H1 (cell line): ENCODE data around the gene C2orf81. TPM values are rescaled to one million over a fixed set of nuclear protein-coding genes. Genes with fewer than 3 reads are reported as not detected.

ENCODE experiments used
- CTCF ChIA-PET: fragments of 300-600 bp; sonication (Branson Sonifier 250); formaldehyde crosslinking; loops from one replicate; lab custom pipeline; 2021; ENCODE audit not compliant: partially characterized antibody; lab: Charles Lee
- POLR2A ChIA-PET: fragments of 300-600 bp; sonication (Branson Sonifier 250); formaldehyde crosslinking; loops from one replicate; lab custom pipeline; 2021; ENCODE audit warnings: inconsistent platforms; ENCODE audit not compliant: partially characterized antibody; lab: Charles Lee
- DNase-seq, 2 experiments: peaks; one replicate each; pipeline versions ENCODE4 v3.0.0 to v3.0.0-alpha.2; 2010 to 2022; ENCODE audit warnings: low spot score in 2 of 2, low read depth in 1 of 2, mixed read lengths in 1 of 2
- FAIRE-seq: peaks from 2 replicates; lab custom pipeline; 2011; peaks lifted over from hg19 to GRCh38; lab: Jason Lieb, UNC
- H2AFZ ChIP-seq: 2 replicates; pipeline ENCODE4 v1.8.1; 2012; ENCODE audit warnings: low read length, inconsistent platforms
- H2AK5ac ChIP-seq: 2 replicates; pipeline ENCODE4 v1.6.1; 2013; ENCODE audit warnings: low read depth, low read length
- H2BK120ac ChIP-seq: replicated peaks from 2 replicates; pipeline ENCODE3; 2013; ENCODE audit warnings: low read depth, low read length, inconsistent platforms
- H2BK12ac ChIP-seq: 2 replicates; pipeline ENCODE4 v1.6.1; 2013; ENCODE audit warnings: low read depth, low read length
- H2BK15ac ChIP-seq: 2 replicates; pipeline ENCODE4 v1.6.1; 2013; ENCODE audit warnings: low read length
- H2BK20ac ChIP-seq: 2 replicates; pipeline ENCODE4 v1.6.1; 2013; ENCODE audit warnings: low read length
- H2BK5ac ChIP-seq: 2 replicates; pipeline ENCODE4 v1.6.1; 2013; ENCODE audit warnings: low read depth, low read length
- H3K14ac ChIP-seq: 2 replicates; pipeline ENCODE4 v1.6.1; 2013; ENCODE audit warnings: inconsistent platforms; ENCODE audit not compliant: insufficient read length
- H3K18ac ChIP-seq: 2 replicates; pipeline ENCODE4 v1.6.1; 2013; ENCODE audit warnings: low read length; ENCODE audit errors: extremely low read depth
- H3K23ac ChIP-seq: 2 replicates; pipeline ENCODE4 v1.6.1; 2013; ENCODE audit warnings: inconsistent platforms; ENCODE audit not compliant: insufficient read length
- H3K23me2 ChIP-seq: 2 replicates; pipeline ENCODE4 v1.6.1; 2013; ENCODE audit warnings: low read depth, low read length
- H3K27ac ChIP-seq: 2 replicates; pipeline ENCODE4 v1.6.1; 2011; ENCODE audit warnings: low read depth, low read length, inconsistent platforms
- H3K27me3 ChIP-seq, 4 experiments: replicated peaks in 1 of 4; 1 replicate in 1 of 4; 2 replicates in 3 of 4; pipeline versions ENCODE4 v1.6.1 to v1.8.1; 2011 to 2013; ENCODE audit warnings: low read length in 3 of 4, mild to moderate bottlenecking in 3 of 4, inconsistent platforms in 2 of 4, mixed read lengths in 2 of 4, moderate library complexity in 1 of 4; ENCODE audit not compliant: control insufficient read depth in 3 of 4, insufficient read depth in 3 of 4; ENCODE audit errors: extremely low read depth in 1 of 4
- H3K36me3 ChIP-seq, 4 experiments: 2 replicates each; pipeline versions ENCODE4 v1.6.1 to v1.8.1; 2011 to 2013; ENCODE audit warnings: mild to moderate bottlenecking in 4 of 4, low read length in 3 of 4, moderate library complexity in 2 of 4, control low read depth in 1 of 4, inconsistent platforms in 1 of 4; ENCODE audit not compliant: insufficient read depth in 4 of 4, control insufficient read depth in 2 of 4
- H3K4ac ChIP-seq: replicated peaks from 2 replicates; pipeline ENCODE3; 2013; ENCODE audit warnings: low read length, low read depth, mixed read lengths, inconsistent platforms; ENCODE audit not compliant: insufficient read length
- H3K4me1 ChIP-seq, 4 experiments: replicated peaks in 1 of 4; 1 replicate in 1 of 4; 2 replicates in 3 of 4; pipeline versions ENCODE4 v1.6.1 to v1.8.1; 2011 to 2013; ENCODE audit warnings: low read length in 3 of 4, inconsistent platforms in 2 of 4, mixed read lengths in 1 of 4; ENCODE audit not compliant: insufficient read depth in 4 of 4, control insufficient read depth in 3 of 4
- H3K4me2 ChIP-seq, 2 experiments: 2 replicates each; pipeline versions ENCODE4 v1.6.1 to v1.8.1; 2011 to 2013; ENCODE audit warnings: low read depth in 2 of 2, low read length in 2 of 2, control low read depth in 1 of 2, inconsistent platforms in 1 of 2, mild to moderate bottlenecking in 1 of 2; ENCODE audit not compliant: insufficient read depth in 1 of 2
- H3K4me3 ChIP-seq, 4 experiments: fragments of 200-600, 300-600 bp in 1 of 4; sonication (generic), shearing (Covaris generic), sonication (Bioruptor Twin) in 1 of 4; 2 replicates each; pipeline versions ENCODE4 v1.5.1 to v1.8.1; 2011 to 2016; ENCODE audit warnings: low read length in 4 of 4, low read depth in 3 of 4, control low read depth in 2 of 4, inconsistent platforms in 2 of 4, mild to moderate bottlenecking in 2 of 4, mixed read lengths in 1 of 4, moderate library complexity in 1 of 4; ENCODE audit not compliant: insufficient read depth in 2 of 4; ENCODE audit errors: extremely low read depth in 1 of 4
- H3K56ac ChIP-seq: replicated peaks from 2 replicates; pipeline ENCODE3; 2013; ENCODE audit warnings: low read depth, mild to moderate bottlenecking, mixed read lengths, low read length, inconsistent platforms; ENCODE audit not compliant: insufficient read length
- H3K79me1 ChIP-seq: 2 replicates; pipeline ENCODE4 v1.6.1; 2013; ENCODE audit warnings: low read depth, low read length, control low read depth
- H3K79me2 ChIP-seq, 2 experiments: 2 replicates each; pipeline versions ENCODE4 v1.6.1 to v1.8.1; 2012 to 2013; ENCODE audit warnings: low read length in 2 of 2, mild to moderate bottlenecking in 2 of 2, inconsistent platforms in 1 of 2; ENCODE audit not compliant: insufficient read depth in 2 of 2, control insufficient read depth in 1 of 2
- H3K9ac ChIP-seq, 4 experiments: replicated peaks in 1 of 4; 1 replicate in 1 of 4; 2 replicates in 3 of 4; pipeline versions ENCODE4 v1.6.1 to v1.8.1; 2011 to 2013; ENCODE audit warnings: low read depth in 3 of 4, low read length in 3 of 4, control low read depth in 2 of 4, mild to moderate bottlenecking in 2 of 4, moderate library complexity in 2 of 4, inconsistent platforms in 1 of 4; ENCODE audit errors: extremely low read depth in 1 of 4
- H3K9me3 ChIP-seq, 2 experiments: 2 replicates each; pipeline versions ENCODE4 v1.6.1 to v1.8.1; 2012 to 2013; ENCODE audit warnings: mild to moderate bottlenecking in 2 of 2, moderate library complexity in 2 of 2, control low read depth in 1 of 2, inconsistent platforms in 1 of 2, low read depth in 1 of 2, low read length in 1 of 2, mixed read lengths in 1 of 2; ENCODE audit not compliant: insufficient read depth in 2 of 2
- H4K20me1 ChIP-seq, 2 experiments: replicated peaks in 1 of 2; 2 replicates each; pipeline versions ENCODE3 to v1.8.1; 2011 to 2013; ENCODE audit warnings: inconsistent platforms in 2 of 2, low read length in 2 of 2, mild to moderate bottlenecking in 1 of 2; ENCODE audit not compliant: insufficient read depth in 2 of 2, control insufficient read depth in 1 of 2
- H4K5ac ChIP-seq: 2 replicates; pipeline ENCODE4 v1.6.1; 2013; ENCODE audit warnings: low read length, low read depth, mixed read lengths, inconsistent platforms; ENCODE audit not compliant: insufficient read length
- H4K8ac ChIP-seq: 2 replicates; pipeline ENCODE4 v1.8.0; 2013; ENCODE audit warnings: mild to moderate bottlenecking, moderate library complexity, low read length, inconsistent platforms; ENCODE audit not compliant: insufficient read depth; ENCODE audit errors: extremely low read depth
- H4K91ac ChIP-seq: replicated peaks from 2 replicates; pipeline ENCODE3; 2013; ENCODE audit warnings: low read length, mixed read lengths, inconsistent platforms; ENCODE audit not compliant: insufficient read length
- ASH2L ChIP-seq: fragments of 200-600, 300-600 bp; sonication (generic); IDR thresholded peaks from one replicate; pipeline ENCODE4 v1.7.1; 2017; ENCODE audit warnings: low read length
- BACH1 ChIP-seq: IDR thresholded peaks from 2 replicates; pipeline ENCODE4 v1.6.1; 2012; ENCODE audit warnings: low read length, improper control_type of control experiment
- BRCA1 ChIP-seq: IDR thresholded peaks from 2 replicates; pipeline ENCODE4 v1.6.1; 2012; ENCODE audit warnings: low read depth, low read length, improper control_type of control experiment
- GABPA ChIP-seq: IDR thresholded peaks from 2 replicates; pipeline ENCODE4 v1.6.1; 2011; ENCODE audit warnings: mild to moderate bottlenecking, low read length, moderate library complexity, borderline replicate concordance; ENCODE audit not compliant: insufficient read depth
- JUND ChIP-seq: IDR thresholded peaks from 2 replicates; pipeline ENCODE4 v1.6.1; 2011; ENCODE audit warnings: mild to moderate bottlenecking, improper control_type of control experiment, low read length
- NRF1 ChIP-seq: IDR thresholded peaks from 2 replicates; pipeline ENCODE4 v1.6.1; 2011; ENCODE audit warnings: mild to moderate bottlenecking, low read depth, low read length, improper control_type of control experiment
- POU5F1 ChIP-seq: IDR thresholded peaks from 2 replicates; pipeline ENCODE4 v1.6.1; 2011; ENCODE audit warnings: low read depth, mild to moderate bottlenecking, low read length, moderate library complexity
- RNF2 ChIP-seq: fragments of 200-900, 300-1000 bp; sonication (generic); IDR thresholded peaks from 2 replicates; pipeline ENCODE4 v1.7.1; 2016; ENCODE audit warnings: borderline replicate concordance, low read depth, mild to moderate bottlenecking, antibody characterized with exemption, low read length; ENCODE audit not compliant: poor library complexity, severe bottlenecking; ENCODE audit errors: missing control alignments
- SIX5 ChIP-seq: IDR thresholded peaks from 2 replicates; pipeline ENCODE4 v1.6.1; 2011; ENCODE audit warnings: mild to moderate bottlenecking, low read depth, low read length
- SP1 ChIP-seq: IDR thresholded peaks from 2 replicates; pipeline ENCODE4 v1.6.1; 2011; ENCODE audit warnings: low read depth, low read length
- WGBS, 2 experiments: shearing (Covaris generic) in 1 of 2; methylation state at CpG; one replicate each; pipeline versions ENCODE4 v1.1.6 to v1.1.7; 2013 to 2015; ENCODE audit warnings: low lambda C conversion rate in 2 of 2, mixed read lengths in 2 of 2, inconsistent platforms in 1 of 2, low coverage in 1 of 2, missing lambda C conversion rate in 1 of 2; ENCODE audit not compliant: insufficient replicate concordance in 2 of 2, insufficient coverage in 1 of 2, insufficient read length in 1 of 2; ENCODE audit errors: extremely low coverage in 1 of 2, missing lambda C conversion rate in 1 of 2; 5-methylcytosine and 5-hydroxymethylcytosine counted together
- long read RNA-seq, 2 experiments: library from RNA in 1 of 2; library from capped mRNA in 1 of 2; stranded (forward); transcript quantifications; one replicate each; pipeline ENCODE4 v2.0.0, GENCODE V29; 2021; ENCODE audit warnings: inconsistent platforms in 1 of 2
- polyA minus RNA-seq, 3 experiments: library from RNA; depleted of rRNA, polyadenylated mRNA; stranded (reverse); fragments of >200 nt; gene quantifications; 1 replicate in 2 of 3; 2 replicates in 1 of 3; pipeline ENCODE4 v1.2.3, GENCODE V29; 2011
- polyA plus RNA-seq, 7 experiments: library from polyadenylated mRNA; depleted of rRNA in 3 of 7; stranded (reverse) in 5 of 7; unstranded in 2 of 7; fragments of >200 nt in 5 of 7; fragments of 200-250 nt in 2 of 7; gene quantifications; 1 replicate in 5 of 7; 2 replicates in 1 of 7; 4 replicates in 1 of 7; pipeline versions ENCODE4 v1.2.1 to v1.2.3, GENCODE V29; 2011 to 2013; ENCODE audit warnings: missing spikeins in 2 of 7, mixed read lengths in 2 of 7
- total RNA-seq: library from RNA; stranded (reverse); fragmentation: NEBNext Ultra II Directional; extraction: Animal tissue kit (Norgen Biotek cat#: 25700); gene quantifications from 2 replicates; pipeline ENCODE4 v1.2.1, GENCODE V29; 2021

Gene C2orf81
- total RNA-seq (3.3 and 3.8 TPM in 2 replicates), polyA plus RNA-seq (2011; rRNA removed) (1.6 and 2.4 TPM in 2 replicates), polyA minus RNA-seq (2011; rRNA and poly(A)+ RNA removed) (0.73 and 0.82 TPM in 2 replicates)
- 1.8 TPM for polyA plus RNA-seq (2011; cell fraction: cytosol; rRNA removed)
- polyA plus RNA-seq (2011; cell fraction: nucleus; rRNA removed) = 2.2 TPM
- 1.8 to 4.0 TPM (median 2.7 TPM) in 4 replicates for polyA plus RNA-seq (2012, experiment 1 of 2)
- 2.5 TPM for polyA plus RNA-seq (2012, experiment 2 of 2)
- 1.6 TPM for polyA plus RNA-seq (2013, experiment 1 of 2)
- polyA plus RNA-seq (2013, experiment 2 of 2) = 1.6 TPM
- 2.1 TPM for polyA minus RNA-seq (2011; cell fraction: cytosol; rRNA and poly(A)+ RNA removed)
- polyA minus RNA-seq (2011; cell fraction: nucleus; rRNA and poly(A)+ RNA removed) = 1.7 TPM
- long read RNA-seq, experiment 1 = 0 reads
- long read RNA-seq, experiment 2 = 0 reads

DNA sequence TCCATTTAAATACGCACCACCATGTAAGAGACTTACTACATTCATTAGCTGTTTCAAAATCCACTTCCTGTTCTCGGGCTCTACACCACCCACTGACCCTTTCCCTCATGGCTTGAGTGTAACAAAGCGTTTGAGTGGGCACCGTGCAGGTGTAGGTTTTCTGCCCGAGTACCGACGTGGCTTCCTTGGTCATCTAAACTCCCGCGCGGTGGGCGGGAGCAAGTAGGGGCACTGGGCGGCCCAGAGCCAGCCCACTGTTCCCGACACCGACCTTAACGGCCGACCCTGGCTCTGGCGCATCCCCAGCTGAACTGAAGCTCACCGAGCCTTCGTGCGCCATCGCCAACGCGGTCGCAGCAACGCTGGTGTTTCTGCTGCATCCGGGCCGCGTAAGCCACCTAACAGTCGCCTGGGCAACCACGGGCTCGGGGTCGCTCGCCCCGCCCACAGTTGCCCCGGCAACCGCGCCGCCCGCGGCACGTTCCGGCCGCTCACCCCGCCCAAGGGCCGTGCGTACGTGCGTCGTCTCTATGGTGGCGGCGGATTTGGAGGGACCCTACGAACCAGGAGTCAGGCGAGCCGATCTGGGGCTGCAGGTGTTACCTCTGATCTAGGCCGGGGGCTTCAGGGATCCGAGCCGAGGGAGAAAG lies at the start of gene C2orf81, which contains the start of gene WDR54:
C2orf81 (minus strand) TSS at position 399 of the 650 bp plus-strand sequence; CDS start at position 340, 59 bp downstream.
WDR54 (plus strand) TSS at position 510 of the 650 bp plus-strand sequence. CDS start 424 bp downstream, outside the sequence.
- Histone ChIP-seq H3K23ac (no peak within 1 kb of the TSS), H3K23me2 (peaks cover 10% of the 10 kb centered on the region), H3K9ac (peak within 1 kb of the TSS in 3 of 4 experiments; percentile 62 to 76 (median 75); a peak in 6 of 7 replicates), H3K9me3 (no peaks in the 10 kb centered on the region), H3K36me3 (peaks cover 0 to 19% (median 7%) of the 10 kb centered on the region in 4 experiments; a peak in 6 of 8 replicates), H4K5ac (peak within 1 kb of the TSS; percentile 50), H3K79me2 (no peaks in the 10 kb centered on the region), H2BK20ac (no peak within 1 kb of the TSS; the same call in 1 of the 2 replicates), H2BK5ac (peak within 1 kb of the TSS; percentile 52; the same call in 1 of the 2 replicates), H3K18ac (peak within 1 kb of the TSS; percentile 84), H4K91ac (no peak within 1 kb of the TSS), H3K27me3 (0 out of 7 replicates have a peak, but pooled peaks cover 0 to 2% (median 0%) of the 10 kb centered on the region in 4 experiments), H3K4me3 (peak within 1 kb of the TSS; percentile 51 to 92 (median 74)), H2BK120ac (no peak within 1 kb of the TSS), H3K4ac (peak within 1 kb of the TSS; percentile 32), H2BK15ac (no peak within 1 kb of the TSS), H3K27ac (peak within 1 kb of the TSS; percentile 51; the same call in 1 of the 2 replicates), H2BK12ac (no peak within 1 kb of the TSS), H3K56ac (peak within 1 kb of the TSS; percentile 63), H4K8ac (peak within 1 kb of the TSS; percentile 93), H4K20me1 (peaks cover 1 to 15% of the 10 kb centered on the region in 2 experiments), H3K14ac (no peak within 1 kb of the TSS), H3K79me1 (no peaks in the 10 kb centered on the region), H2AFZ (peak within 1 kb of the TSS; percentile 89), H3K4me1 (peaks cover 0 to 5% (median 3%) of the 10 kb centered on the region in 4 experiments; a peak in 3 of 7 replicates), H2AK5ac (0 out of 2 replicates have a peak within 1 kb of the TSS, but pooled peaks have one; percentile 25), H3K4me2 (peak within 1 kb of the TSS; percentile 74 to 97)
- FAIRE-seq (no peak), DNase-seq (peak; percentile 84 to 96)
- 3% methylated on average over 54 of the region's 57 CpGs; no CpG with 5 or more reads in 1 of the 2 experiments for WGBS, 2 experiments
- ChIA-PET CTCF (interaction anchor here (0.6 to 1.3 kb wide), 2 partner anchors 54 to 125 kb away, joined by 3 to 4 read pairs; no protein-coding TSS in a partner anchor), POLR2A (interaction anchor here (0.7 to 3.5 kb wide), 15 partner anchors 8 to 118 kb away, joined by 3 to 24 read pairs (median 5); partner anchors contain the start of genes INO80B and WBP1)
- TF ChIP-seq SIX5 = no peak
- no peak for TF ChIP-seq BACH1
- TF ChIP-seq GABPA = no peak
- TF ChIP-seq JUND = no peak
- no peak for TF ChIP-seq POU5F1
- TF ChIP-seq RNF2 = no peak
- peak; percentile 86 for TF ChIP-seq ASH2L
- TF ChIP-seq NRF1 = no peak
- 0 out of 2 replicates have a peak, but pooled peaks have one; percentile 6 for TF ChIP-seq SP1
- no peak for TF ChIP-seq BRCA1
